ENCODE results near the gene CD3E.

- TF ChIP-seq CTCF (IDR thresholded peaks at IDR 0.05) (no peak), POLR2A (IDR thresholded peaks at IDR 0.05) (no peak)
Measured at GRCh38 chr11:118286545-118286944, 18.0 kb upstream of the CD3E start.

All from lower leg skin (tissue), 3 donors.